ENCODE data around the gene SCYGR5. TPM values are rescaled to one million over a fixed set of nuclear protein-coding genes. Genes with fewer than 3 reads are reported as not detected.

The SCYGR5 gene
- total RNA-seq, 6 experiments from 2014 or later: not detected

DNA sequence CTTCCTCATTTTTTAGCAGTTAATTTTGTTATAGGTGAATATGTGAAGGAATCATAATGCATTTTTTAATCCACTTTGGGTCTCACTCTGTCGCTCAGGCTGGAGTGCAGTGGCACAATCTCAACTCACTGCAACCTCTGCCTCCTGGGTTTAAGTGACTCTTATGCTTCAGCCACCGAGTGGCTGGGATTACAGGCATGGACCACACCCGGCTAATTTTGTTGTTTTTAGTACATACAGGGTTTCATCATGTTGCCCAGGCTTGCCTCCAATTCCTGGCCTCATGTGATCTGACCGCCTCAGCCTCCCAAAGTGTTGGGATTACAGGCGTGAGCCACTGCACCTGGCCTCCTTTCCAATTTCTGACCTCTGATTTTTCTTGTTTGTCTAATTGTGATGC lies 17.7 kb downstream of the SCYGR5 start:
- Histone ChIP-seq H3K27ac (no peak overlapping the region), H3K36me3 (peaks cover 0 to 11% (median 3%) of the 10 kb centered on the region in 4 donors), H3K4me1 (no peaks in the 10 kb centered on the region), H3K4me3 (no peak overlapping the region), H3K9me3 (no peaks in the 10 kb centered on the region), H3K27me3 (no peaks in the 10 kb centered on the region)
- intact Hi-C loops (cut with DNase I): no loop called here
- 71% methylated on average over 4 of the region's 5 CpGs for WGBS (ENCODE audit: insufficient coverage, low coverage, low lambda C conversion rate, missing lambda C conversion rate)
- TF ChIP-seq POLR2A (IDR thresholded peaks at IDR 0.05): no peak
- TF ChIP-seq, protein P1, sequence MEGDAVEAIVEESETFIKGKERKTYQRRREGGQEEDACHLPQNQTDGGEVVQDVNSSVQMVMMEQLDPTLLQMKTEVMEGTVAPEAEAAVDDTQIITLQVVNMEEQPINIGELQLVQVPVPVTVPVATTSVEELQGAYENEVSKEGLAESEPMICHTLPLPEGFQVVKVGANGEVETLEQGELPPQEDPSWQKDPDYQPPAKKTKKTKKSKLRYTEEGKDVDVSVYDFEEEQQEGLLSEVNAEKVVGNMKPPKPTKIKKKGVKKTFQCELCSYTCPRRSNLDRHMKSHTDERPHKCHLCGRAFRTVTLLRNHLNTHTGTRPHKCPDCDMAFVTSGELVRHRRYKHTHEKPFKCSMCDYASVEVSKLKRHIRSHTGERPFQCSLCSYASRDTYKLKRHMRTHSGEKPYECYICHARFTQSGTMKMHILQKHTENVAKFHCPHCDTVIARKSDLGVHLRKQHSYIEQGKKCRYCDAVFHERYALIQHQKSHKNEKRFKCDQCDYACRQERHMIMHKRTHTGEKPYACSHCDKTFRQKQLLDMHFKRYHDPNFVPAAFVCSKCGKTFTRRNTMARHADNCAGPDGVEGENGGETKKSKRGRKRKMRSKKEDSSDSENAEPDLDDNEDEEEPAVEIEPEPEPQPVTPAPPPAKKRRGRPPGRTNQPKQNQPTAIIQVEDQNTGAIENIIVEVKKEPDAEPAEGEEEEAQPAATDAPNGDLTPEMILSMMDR (IDR thresholded peaks at IDR 0.05): no peak
- no peak for DNase-seq
- ATAC-seq: peak in 1 of 4 donors; percentile 39

DNA sequence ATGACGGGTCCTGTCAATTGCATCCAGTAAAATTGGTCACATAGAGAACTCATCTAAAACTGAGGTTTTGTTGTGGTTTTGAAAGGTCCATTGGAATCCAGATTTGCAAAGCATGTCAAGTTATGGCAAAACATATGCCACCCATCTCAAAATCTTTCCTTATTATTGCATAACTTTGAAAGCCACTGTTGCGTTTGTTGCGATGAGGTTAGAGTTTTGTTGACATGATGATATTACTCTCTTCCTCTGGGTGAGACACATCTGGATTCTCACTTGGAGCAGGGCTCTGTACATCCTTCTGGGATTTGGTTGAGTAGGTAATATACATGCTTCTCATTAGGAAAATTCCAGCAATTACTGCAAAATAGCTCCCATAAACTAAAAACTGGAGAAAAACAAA lies 20.6 kb downstream of the SCYGR5 start:
- DNase-seq: no peak
- H3K4me1 ChIP-seq: no peaks in the 10 kb centered on the region
- H3K27ac ChIP-seq: no peak overlapping the region
- peaks cover 0 to 11% (median 3%) of the 10 kb centered on the region in 4 donors for H3K36me3 ChIP-seq
- ATAC-seq: no peak
- WGBS (ENCODE audit: insufficient coverage, low coverage, low lambda C conversion rate, missing lambda C conversion rate): 91% methylated on average over 3 of the region's 3 CpGs
- intact Hi-C loops (cut with DNase I): no loop called here
- TF ChIP-seq, protein P1 (IDR thresholded peaks at IDR 0.05): no peak
- no peaks in the 10 kb centered on the region for H3K27me3 ChIP-seq
- H3K4me3 ChIP-seq: no peak overlapping the region
- H3K9me3 ChIP-seq: no peaks in the 10 kb centered on the region

DNA sequence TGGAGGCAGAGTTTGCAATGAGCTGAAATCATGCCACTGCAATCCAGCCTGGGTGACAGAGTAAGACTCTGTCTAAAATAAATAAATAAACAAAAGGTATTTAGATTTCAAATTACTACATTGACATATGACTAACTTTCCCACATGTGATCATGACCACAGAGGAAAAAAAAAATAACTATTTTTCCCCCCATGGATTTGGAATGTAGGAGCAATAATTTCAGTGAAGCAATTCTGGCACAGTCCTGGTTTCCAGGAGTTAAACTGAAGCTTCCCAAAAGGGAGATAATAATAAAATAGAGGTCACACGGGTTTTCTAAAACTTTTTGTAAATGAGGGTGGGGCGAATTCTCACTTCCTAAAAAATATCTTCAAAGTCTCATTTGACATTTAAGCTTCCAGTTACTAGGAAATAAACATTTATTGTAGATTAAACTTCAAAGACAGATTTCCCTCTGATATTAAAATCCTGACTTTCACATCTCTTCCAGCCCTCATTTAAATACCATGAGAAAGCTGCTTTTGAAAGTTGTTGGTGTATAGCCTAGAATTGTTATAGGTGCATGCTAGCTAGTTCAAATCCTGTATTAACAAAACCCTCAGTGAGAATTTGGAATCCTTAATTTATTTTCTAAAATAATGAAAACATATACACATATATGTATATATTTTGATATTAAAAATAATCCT lies 30.5 kb downstream of the SCYGR5 start:
- intact Hi-C loops (cut with DNase I): no loop called here
- ATAC-seq (peak in 1 of 4 donors; percentile 32), DNase-seq (no peak)
- H3K27me3 ChIP-seq: no peaks in the 10 kb centered on the region
- H3K9me3 ChIP-seq: no peaks in the 10 kb centered on the region
- no peak for TF ChIP-seq POLR2A (IDR thresholded peaks at IDR 0.05)
- TF ChIP-seq, protein P1 (IDR thresholded peaks at IDR 0.05): no peak
- 44% methylated on average over 2 of the region's 2 CpGs for WGBS (ENCODE audit: insufficient coverage, low coverage, low lambda C conversion rate, missing lambda C conversion rate)
- H3K36me3 ChIP-seq: peaks cover 0 to 10% (median 0%) of the 10 kb centered on the region in 4 donors
- no peak overlapping the region for H3K4me3 ChIP-seq
- peaks cover 0 to 5% (median 0%) of the 10 kb centered on the region in 4 donors for H3K4me1 ChIP-seq
- H3K27ac ChIP-seq: no peak overlapping the region

DNA sequence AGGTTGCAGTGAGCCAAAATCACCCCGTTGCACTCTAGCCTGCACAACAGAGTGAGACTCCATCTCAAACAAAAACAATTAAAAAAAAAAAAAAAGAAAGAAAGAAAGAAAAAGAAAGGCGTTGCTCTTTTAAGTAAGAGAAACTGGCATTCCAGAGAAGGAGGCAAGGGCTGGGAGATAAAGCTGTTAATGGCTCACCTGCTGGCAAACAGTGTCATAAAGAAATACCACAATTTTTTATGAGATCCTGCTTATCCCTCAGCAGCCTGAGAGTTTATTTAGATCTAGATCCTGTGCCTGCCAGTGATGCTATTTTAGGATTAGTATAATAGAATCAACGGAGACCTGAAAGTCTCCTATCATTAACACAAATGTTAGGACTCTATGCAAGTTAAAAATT lies 35.0 kb downstream of the SCYGR5 start:
- Histone ChIP-seq H3K27me3 (no peaks in the 10 kb centered on the region), H3K36me3 (peaks cover 0 to 7% (median 0%) of the 10 kb centered on the region in 4 donors), H3K27ac (no peak overlapping the region), H3K4me1 (peaks cover 0 to 27% (median 8%) of the 10 kb centered on the region in 4 donors), H3K4me3 (no peak overlapping the region), H3K9me3 (no peaks in the 10 kb centered on the region)
- no peak for ATAC-seq
- intact Hi-C loops (cut with DNase I): no loop called here
- no peak for TF ChIP-seq POLR2A (IDR thresholded peaks at IDR 0.05)
- TF ChIP-seq, protein P1 (IDR thresholded peaks at IDR 0.05): no peak
- DNase-seq: no peak
- WGBS (ENCODE audit: insufficient coverage, low coverage, low lambda C conversion rate, missing lambda C conversion rate): 33% methylated on average over 3 of the region's 3 CpGs

All from right lobe of liver (tissue), 6 donors.